GM10266 (cell line): ENCODE data around the gene RAE1.

Source experiments
- DNase-seq: peaks from one replicate; pipeline ENCODE4 v3.0.0; 2012; ENCODE audit errors: extremely low spot score
- CTCF ChIP-seq: IDR thresholded peaks from 2 replicates; pipeline ENCODE4 v1.5.1; 2012; ENCODE audit warnings: mild to moderate bottlenecking, low read depth; ENCODE audit not compliant: control insufficient read depth, insufficient read depth; ENCODE audit errors: missing control alignments

RAE1 gene

GRCh38 chr20:57374343-57374930 is 23.4 kb downstream of the RAE1 start:
- no peak for DNase-seq
- TF ChIP-seq CTCF, result no peak

- TF ChIP-seq CTCF, result no peak
- no peak for DNase-seq
Measured at GRCh38 chr20:57374931-57375651, 24.0 kb downstream of the RAE1 start.

GRCh38 chr20:57375652-57376230 is 24.7 kb downstream of the RAE1 start:
- no peak for DNase-seq
- TF ChIP-seq CTCF, result no peak

GRCh38 chr20:57377350-57377749 is 26.3 kb downstream of the RAE1 start:
- no peak for DNase-seq
- no peak for TF ChIP-seq CTCF

- TF ChIP-seq CTCF, result no peak
- no peak for DNase-seq
Measured at GRCh38 chr20:57378107-57378506, 27.1 kb downstream of the RAE1 start.

GRCh38 chr20:57378646-57379262 is 27.7 kb downstream of the RAE1 start:
- no peak for TF ChIP-seq CTCF
- DNase-seq, result no peak

- TF ChIP-seq CTCF, result no peak
- DNase-seq, result no peak
Measured at GRCh38 chr20:57379263-57379647, 28.2 kb downstream of the RAE1 start.
